ENCODE results near the gene DNAJB9.

DNAJB9 gene

GRCh38 chr7:108585843-108586242, 16.2 kb downstream of the DNAJB9 start:
- H3K4me3 ChIP-seq (ENCODE audit: low read length): no peak overlapping the region
- TF ChIP-seq CTCF (conservative IDR thresholded peaks at IDR 0.05; ENCODE audit: low read length): no peak
- DNase-seq (ENCODE audit: low read depth): no peak

GRCh38 chr7:108586274-108586710, 16.6 kb downstream of the DNAJB9 start:
- TF ChIP-seq CTCF (conservative IDR thresholded peaks at IDR 0.05; ENCODE audit: low read length): no peak
- no peak overlapping the region for H3K4me3 ChIP-seq (ENCODE audit: low read length)
- DNase-seq (ENCODE audit: low read depth): no peak

GRCh38 chr7:108589199-108589598, 19.5 kb downstream of the DNAJB9 start:
- H3K4me3 ChIP-seq (ENCODE audit: low read length): no peak overlapping the region
- no peak for DNase-seq (ENCODE audit: low read depth)
- TF ChIP-seq CTCF (conservative IDR thresholded peaks at IDR 0.05; ENCODE audit: low read length): no peak

GRCh38 chr7:108589874-108590273, 20.2 kb downstream of the DNAJB9 start:
- H3K4me3 ChIP-seq (ENCODE audit: low read length): no peak overlapping the region
- no peak for DNase-seq (ENCODE audit: low read depth)
- TF ChIP-seq CTCF (conservative IDR thresholded peaks at IDR 0.05; ENCODE audit: low read length): no peak

- no peak for DNase-seq (ENCODE audit: low read depth)
- no peak for TF ChIP-seq CTCF (conservative IDR thresholded peaks at IDR 0.05; ENCODE audit: low read length)
- H3K4me3 ChIP-seq (ENCODE audit: low read length): no peak overlapping the region
These were observed 20.9 kb downstream of the DNAJB9 start for GRCh38 chr7:108590606-108591005.

GRCh38 chr7:108592646-108593201, 23.1 kb downstream of the DNAJB9 start:
- TF ChIP-seq CTCF (conservative IDR thresholded peaks at IDR 0.05; ENCODE audit: low read length): peak; percentile 11; the same call in 1 of the 2 replicates
- DNase-seq (ENCODE audit: low read depth): no peak
- no peak overlapping the region for H3K4me3 ChIP-seq (ENCODE audit: low read length)

- no peak overlapping the region for H3K4me3 ChIP-seq (ENCODE audit: low read length)
- no peak for TF ChIP-seq CTCF (conservative IDR thresholded peaks at IDR 0.05; ENCODE audit: low read length)
- no peak for DNase-seq (ENCODE audit: low read depth)
These were observed 26.9 kb downstream of the DNAJB9 start for GRCh38 chr7:108596560-108596959.
